HL-60 (cell line): ENCODE data around the gene CIRBP.

Experiments
- DNase-seq, 2 experiments: peaks; one replicate each; pipeline ENCODE4 v3.0.0-alpha.2; 2010 to 2020; ENCODE audit warnings: low read depth in 1 of 2, low spot score in 1 of 2
- H3K27ac ChIP-seq: fragments of 250-450 bp; sonication (Bioruptor Pico); replicated peaks from 2 replicates; pipeline ENCODE4 v1.5.1; 2020; ENCODE audit warnings: mild to moderate bottlenecking, moderate library complexity
- H3K27me3 ChIP-seq: fragments of 250-450 bp; sonication (Bioruptor Pico); 2 replicates; pipeline ENCODE4 v1.5.1; 2021; ENCODE audit warnings: mild to moderate bottlenecking, moderate library complexity; ENCODE audit not compliant: insufficient read depth, poor library complexity, severe bottlenecking
- H3K4me3 ChIP-seq: replicated peaks from 2 replicates; pipeline ENCODE4 v1.5.1; 2011; ENCODE audit warnings: mild to moderate bottlenecking, control low read depth, low read length; ENCODE audit not compliant: insufficient read depth
- CTCF ChIP-seq: IDR thresholded peaks from one replicate; pipeline ENCODE4 v1.5.1; 2011; ENCODE audit warnings: low read length, control low read depth, inconsistent platforms; ENCODE audit not compliant: insufficient read depth
- GABPA ChIP-seq: IDR thresholded peaks from 2 replicates; pipeline ENCODE4 v1.6.1; 2012; ENCODE audit warnings: low read depth
- POLR2AphosphoS5 ChIP-seq: IDR thresholded peaks from 2 replicates; pipeline ENCODE4 v1.6.1; 2012; ENCODE audit warnings: low read depth
- REST ChIP-seq: IDR thresholded peaks from 2 replicates; pipeline ENCODE4 v1.6.1; 2012; ENCODE audit warnings: low read depth; ENCODE audit not compliant: insufficient replicate concordance
- SPI1 ChIP-seq: IDR thresholded peaks from 2 replicates; pipeline ENCODE4 v1.6.1; 2012; ENCODE audit warnings: low read depth, mild to moderate bottlenecking, borderline replicate concordance

The CIRBP gene

GRCh38 chr19:1248139-1248785, 20.9 kb upstream of the CIRBP start, which contains the start of gene MIDN:
MIDN (plus strand) TSS chr19:1248583; CDS start chr19:1250297, 1,714 bp downstream.
- peak; percentile 51 to 66 for DNase-seq
- H3K4me3 ChIP-seq: peak within 1 kb of the TSS; percentile 61

GRCh38 chr19:1248786-1249297, 20.3 kb upstream of the CIRBP start:
- Histone ChIP-seq H3K27me3 (no peaks in the 10 kb centered on the region), H3K27ac (peak overlapping the region; percentile 84), H3K4me3 (peak overlapping the region; percentile 61)
- peak; percentile 51 to 78 for DNase-seq
- TF ChIP-seq REST (no peak), CTCF (peak; percentile 42), SPI1 (no peak)

More at GRCh38 chr19:1248139-1248785, 20.9 kb upstream of the CIRBP start, which contains the start of gene MIDN:
- TF ChIP-seq SPI1 (no peak), CTCF (no peak), GABPA (no peak), POLR2AphosphoS5 (peak; percentile 59; the same call in 1 of the 2 replicates), REST (no peak)
- Histone ChIP-seq H3K27ac (peak within 1 kb of the TSS; percentile 96), H3K27me3 (no peaks in the 10 kb centered on the region)

- no peaks in the 10 kb centered on the region for H3K27me3 ChIP-seq
- H3K27ac ChIP-seq: peak overlapping the region; percentile 96
- peak overlapping the region; percentile 89 for H3K4me3 ChIP-seq
- no peak for TF ChIP-seq REST
- no peak for TF ChIP-seq SPI1
- peak; percentile 16; the same call in 1 of the 2 replicates for TF ChIP-seq GABPA
- peak; percentile 77 for TF ChIP-seq POLR2AphosphoS5
- TF ChIP-seq CTCF: no peak
- peak; percentile 90 to 91 for DNase-seq
These were observed 19.7 kb upstream of the CIRBP start for GRCh38 chr19:1249298-1249989.
